GM23338 (cell line): Measurements from ENCODE around the gene VSTM1. TPM values are rescaled to one million over a fixed set of nuclear protein-coding genes. Genes with fewer than 3 reads are reported as not detected.

Experiments used
- ATAC-seq: fragments of 200-7000 bp; cut with Tn5 transposase; 3 replicates; pipeline ENCODE4 v1.9.1; 2020
- DNase-seq: peaks from one replicate; pipeline ENCODE4 v3.0.0-alpha.2; 2015; ENCODE audit warnings: low spot score
- H2AFZ ChIP-seq: fragments of 200-600 bp; sonication (generic); 2 replicates; pipeline ENCODE4 v1.8.0; 2016; ENCODE audit warnings: antibody characterized with exemption, mild to moderate bottlenecking, moderate library complexity
- H3F3A ChIP-seq: fragments of 200-600 bp; sonication (generic); replicated peaks from 2 replicates; pipeline ENCODE4 v1.8.0; 2017; ENCODE audit warnings: antibody characterized with exemption, mixed run types, low read depth
- H3K27ac ChIP-seq: fragments of 200-600 bp; sonication (generic); 2 replicates; pipeline ENCODE4 v1.6.1; 2016; ENCODE audit warnings: low read depth
- H3K27me3 ChIP-seq: fragments of 200-600 bp; sonication (generic); 2 replicates; pipeline ENCODE4 v1.8.0; 2016; ENCODE audit warnings: mild to moderate bottlenecking, mixed run types, moderate library complexity; ENCODE audit not compliant: insufficient read depth
- H3K36me3 ChIP-seq: fragments of 200-600 bp; sonication (generic); 2 replicates; pipeline ENCODE4 v1.8.0; 2016; ENCODE audit warnings: mild to moderate bottlenecking; ENCODE audit not compliant: insufficient read depth
- H3K4me1 ChIP-seq: fragments of 200-600 bp; sonication (generic); 2 replicates; pipeline ENCODE4 v1.8.0; 2016; ENCODE audit warnings: mild to moderate bottlenecking, moderate library complexity; ENCODE audit not compliant: insufficient read depth
- H3K4me2 ChIP-seq: fragments of 200-600 bp; sonication (generic); 2 replicates; pipeline ENCODE4 v1.7.1; 2017; ENCODE audit warnings: mixed run types
- H3K4me3 ChIP-seq: fragments of 200-600 bp; sonication (generic); 2 replicates; pipeline ENCODE4 v1.6.1; 2016; ENCODE audit warnings: mixed run types
- H3K79me2 ChIP-seq: fragments of 200-600 bp; sonication (generic); replicated peaks from 2 replicates; pipeline ENCODE4 v1.8.0; 2017; ENCODE audit warnings: mild to moderate bottlenecking; ENCODE audit not compliant: insufficient read depth
- H3K9me2 ChIP-seq: fragments of 200-600 bp; sonication (generic); 2 replicates; pipeline ENCODE4 v1.8.0; 2017; ENCODE audit not compliant: insufficient read depth
- H4K20me1 ChIP-seq: fragments of 200-600 bp; sonication (generic); replicated peaks from 2 replicates; pipeline ENCODE4 v1.8.0; 2017; ENCODE audit warnings: mild to moderate bottlenecking; ENCODE audit not compliant: insufficient read depth
- H3K27ac Mint-ChIP-seq: 2 replicates; pipeline ENCODE4 v1.8.0; 2020; ENCODE audit warnings: inconsistent platforms, mild to moderate bottlenecking, moderate library complexity, mixed read lengths
- H3K27me3 Mint-ChIP-seq: 3 replicates; pipeline ENCODE4 v1.8.0; 2022; ENCODE audit warnings: low read depth, mild to moderate bottlenecking, moderate library complexity, mixed read lengths, inconsistent platforms; ENCODE audit not compliant: insufficient read depth, poor library complexity
- H3K36me3 Mint-ChIP-seq: 3 replicates; pipeline ENCODE4 v1.8.0; 2021; ENCODE audit warnings: low read depth, mild to moderate bottlenecking, inconsistent platforms, moderate library complexity, mixed read lengths
- H3K4me1 Mint-ChIP-seq: 3 replicates; pipeline ENCODE4 v1.8.0; 2020; ENCODE audit warnings: mild to moderate bottlenecking, inconsistent platforms, mixed read lengths
- H3K4me3 Mint-ChIP-seq: 3 replicates; pipeline ENCODE4 v1.8.0; 2021; ENCODE audit warnings: moderate library complexity, mild to moderate bottlenecking, inconsistent platforms, mixed read lengths
- H3K9me3 Mint-ChIP-seq: 3 replicates; pipeline ENCODE4 v1.8.0; 2020; ENCODE audit warnings: moderate library complexity, mild to moderate bottlenecking, inconsistent platforms, mixed read lengths
- CREB1 ChIP-seq: fragments of 250-450 bp; sonication (Bioruptor Pico); IDR thresholded peaks from 2 replicates; pipeline ENCODE4 v1.5.0; 2020; ENCODE audit warnings: low read depth, mild to moderate bottlenecking, moderate library complexity
- EZH2phosphoT487 ChIP-seq: fragments of 200-600 bp; sonication (generic); IDR thresholded peaks from one replicate; pipeline ENCODE4 v1.8.1; 2018; ENCODE audit warnings: antibody characterized with exemption; ENCODE audit not compliant: unreplicated experiment
- POLR2AphosphoS5 ChIP-seq: IDR thresholded peaks from 2 replicates; pipeline ENCODE4 v1.6.1; 2016; ENCODE audit warnings: antibody characterized with exemption, low read depth
- ZNF114 ChIP-seq: fragments of 250-450 bp; sonication (Bioruptor Pico); IDR thresholded peaks from 2 replicates; pipeline ENCODE4 v1.5.0; 2020; ENCODE audit warnings: mild to moderate bottlenecking, moderate library complexity
- ZNF331 ChIP-seq: fragments of 250-450 bp; sonication (Bioruptor Pico); IDR thresholded peaks from 2 replicates; pipeline ENCODE4 v1.5.0; 2020; ENCODE audit warnings: low read depth, mild to moderate bottlenecking, moderate library complexity
- polyA plus RNA-seq: library from polyadenylated mRNA; unstranded; fragments of >200 nt; fragmentation: Nextera tagmentation; extraction: Ambion mirVana; gene quantifications from 2 replicates; pipeline ENCODE4 v1.2.1, GENCODE V29; 2016
- total RNA-seq: library from RNA; depleted of rRNA; stranded (reverse); fragments of >200 nt; shearing (Covaris generic); gene quantifications from 2 replicates; pipeline ENCODE4 v1.2.3, GENCODE V29; 2014
- TF ChIP-seq, protein P1 (sequence below): IDR thresholded peaks from 2 replicates; pipeline ENCODE4 v1.6.1; 2016; ENCODE audit warnings: antibody characterized with exemption
- TF ChIP-seq, protein P2 (sequence below): fragments of 250-450 bp; sonication (Bioruptor Pico); IDR thresholded peaks from 2 replicates; pipeline ENCODE4 v1.5.0; 2020; ENCODE audit warnings: mild to moderate bottlenecking, moderate library complexity
- TF ChIP-seq, protein P3 (sequence below): IDR thresholded peaks from one replicate; pipeline ENCODE4 v1.6.1; 2018; ENCODE audit warnings: antibody characterized with exemption; ENCODE audit not compliant: unreplicated experiment
- TF ChIP-seq, protein P4 (sequence below), 2 experiments: fragments of 200-600 bp in 1 of 2; sonication (generic) in 1 of 2; conservative IDR thresholded peaks; 2 replicates each; pipeline versions ENCODE4 v1.5.1 to v1.6.1; 2016 to 2017; ENCODE audit warnings: antibody characterized with exemption in 2 of 2, low read depth in 2 of 2, mild to moderate bottlenecking in 2 of 2, moderate library complexity in 1 of 2

Gene VSTM1
- total and polyA plus RNA-seq, 2 experiments from 2014 or later: not detected

DNA sequence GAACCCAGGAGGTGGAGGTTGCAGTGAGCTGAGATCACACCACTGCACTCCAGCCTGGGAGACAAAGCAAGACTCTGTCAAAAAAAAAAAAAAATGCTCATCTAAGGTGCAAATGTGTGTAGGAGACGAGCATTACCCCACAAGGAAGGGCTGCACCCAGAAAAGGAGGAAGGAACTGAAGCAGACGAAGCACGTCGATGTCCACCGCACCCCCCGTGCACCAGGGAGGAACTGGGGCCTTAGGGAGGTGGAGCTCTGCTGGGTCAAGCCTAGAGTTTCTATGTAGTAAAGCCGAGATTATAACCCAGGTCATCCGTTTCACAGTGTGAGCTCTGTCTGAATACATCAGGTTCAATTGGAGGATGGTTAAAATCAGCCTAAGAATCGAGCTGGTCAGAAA, 1.1 kb downstream of the VSTM1 start:
- Histone ChIP-seq H3K4me2 (no peak overlapping the region), H3F3A (no peaks in the 10 kb centered on the region), H3K4me3 (no peak overlapping the region), H2AFZ (no peak overlapping the region), H3K79me2 (no peaks in the 10 kb centered on the region), H3K9me2 (no peaks in the 10 kb centered on the region), H3K4me1 (no peaks in the 10 kb centered on the region), H3K36me3 (no peaks in the 10 kb centered on the region), H3K27me3 (no peaks in the 10 kb centered on the region), H4K20me1 (no peaks in the 10 kb centered on the region), H3K27ac (no peak overlapping the region)
- H3K27ac Mint-ChIP-seq: no peak overlapping the region
- ATAC-seq (no peak), DNase-seq (no peak)
- peaks cover 17% of the 10 kb centered on the region for H3K27me3 Mint-ChIP-seq
- H3K4me3 Mint-ChIP-seq: no peak overlapping the region
- H3K4me1 Mint-ChIP-seq: peaks cover 2% of the 10 kb centered on the region; the same call in 1 of the 3 replicates
- no peaks in the 10 kb centered on the region for H3K36me3 Mint-ChIP-seq
- H3K9me3 Mint-ChIP-seq: no peaks in the 10 kb centered on the region; the same call in 2 of the 3 replicates
- TF ChIP-seq ZNF331 (no peak), EZH2phosphoT487 (no peak), POLR2AphosphoS5 (no peak), ZNF114 (no peak), CREB1 (CRISPR knock-in tag) (no peak)
- TF ChIP-seq, protein P1, sequence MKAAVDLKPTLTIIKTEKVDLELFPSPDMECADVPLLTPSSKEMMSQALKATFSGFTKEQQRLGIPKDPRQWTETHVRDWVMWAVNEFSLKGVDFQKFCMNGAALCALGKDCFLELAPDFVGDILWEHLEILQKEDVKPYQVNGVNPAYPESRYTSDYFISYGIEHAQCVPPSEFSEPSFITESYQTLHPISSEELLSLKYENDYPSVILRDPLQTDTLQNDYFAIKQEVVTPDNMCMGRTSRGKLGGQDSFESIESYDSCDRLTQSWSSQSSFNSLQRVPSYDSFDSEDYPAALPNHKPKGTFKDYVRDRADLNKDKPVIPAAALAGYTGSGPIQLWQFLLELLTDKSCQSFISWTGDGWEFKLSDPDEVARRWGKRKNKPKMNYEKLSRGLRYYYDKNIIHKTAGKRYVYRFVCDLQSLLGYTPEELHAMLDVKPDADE: no peak
- TF ChIP-seq, protein P2, sequence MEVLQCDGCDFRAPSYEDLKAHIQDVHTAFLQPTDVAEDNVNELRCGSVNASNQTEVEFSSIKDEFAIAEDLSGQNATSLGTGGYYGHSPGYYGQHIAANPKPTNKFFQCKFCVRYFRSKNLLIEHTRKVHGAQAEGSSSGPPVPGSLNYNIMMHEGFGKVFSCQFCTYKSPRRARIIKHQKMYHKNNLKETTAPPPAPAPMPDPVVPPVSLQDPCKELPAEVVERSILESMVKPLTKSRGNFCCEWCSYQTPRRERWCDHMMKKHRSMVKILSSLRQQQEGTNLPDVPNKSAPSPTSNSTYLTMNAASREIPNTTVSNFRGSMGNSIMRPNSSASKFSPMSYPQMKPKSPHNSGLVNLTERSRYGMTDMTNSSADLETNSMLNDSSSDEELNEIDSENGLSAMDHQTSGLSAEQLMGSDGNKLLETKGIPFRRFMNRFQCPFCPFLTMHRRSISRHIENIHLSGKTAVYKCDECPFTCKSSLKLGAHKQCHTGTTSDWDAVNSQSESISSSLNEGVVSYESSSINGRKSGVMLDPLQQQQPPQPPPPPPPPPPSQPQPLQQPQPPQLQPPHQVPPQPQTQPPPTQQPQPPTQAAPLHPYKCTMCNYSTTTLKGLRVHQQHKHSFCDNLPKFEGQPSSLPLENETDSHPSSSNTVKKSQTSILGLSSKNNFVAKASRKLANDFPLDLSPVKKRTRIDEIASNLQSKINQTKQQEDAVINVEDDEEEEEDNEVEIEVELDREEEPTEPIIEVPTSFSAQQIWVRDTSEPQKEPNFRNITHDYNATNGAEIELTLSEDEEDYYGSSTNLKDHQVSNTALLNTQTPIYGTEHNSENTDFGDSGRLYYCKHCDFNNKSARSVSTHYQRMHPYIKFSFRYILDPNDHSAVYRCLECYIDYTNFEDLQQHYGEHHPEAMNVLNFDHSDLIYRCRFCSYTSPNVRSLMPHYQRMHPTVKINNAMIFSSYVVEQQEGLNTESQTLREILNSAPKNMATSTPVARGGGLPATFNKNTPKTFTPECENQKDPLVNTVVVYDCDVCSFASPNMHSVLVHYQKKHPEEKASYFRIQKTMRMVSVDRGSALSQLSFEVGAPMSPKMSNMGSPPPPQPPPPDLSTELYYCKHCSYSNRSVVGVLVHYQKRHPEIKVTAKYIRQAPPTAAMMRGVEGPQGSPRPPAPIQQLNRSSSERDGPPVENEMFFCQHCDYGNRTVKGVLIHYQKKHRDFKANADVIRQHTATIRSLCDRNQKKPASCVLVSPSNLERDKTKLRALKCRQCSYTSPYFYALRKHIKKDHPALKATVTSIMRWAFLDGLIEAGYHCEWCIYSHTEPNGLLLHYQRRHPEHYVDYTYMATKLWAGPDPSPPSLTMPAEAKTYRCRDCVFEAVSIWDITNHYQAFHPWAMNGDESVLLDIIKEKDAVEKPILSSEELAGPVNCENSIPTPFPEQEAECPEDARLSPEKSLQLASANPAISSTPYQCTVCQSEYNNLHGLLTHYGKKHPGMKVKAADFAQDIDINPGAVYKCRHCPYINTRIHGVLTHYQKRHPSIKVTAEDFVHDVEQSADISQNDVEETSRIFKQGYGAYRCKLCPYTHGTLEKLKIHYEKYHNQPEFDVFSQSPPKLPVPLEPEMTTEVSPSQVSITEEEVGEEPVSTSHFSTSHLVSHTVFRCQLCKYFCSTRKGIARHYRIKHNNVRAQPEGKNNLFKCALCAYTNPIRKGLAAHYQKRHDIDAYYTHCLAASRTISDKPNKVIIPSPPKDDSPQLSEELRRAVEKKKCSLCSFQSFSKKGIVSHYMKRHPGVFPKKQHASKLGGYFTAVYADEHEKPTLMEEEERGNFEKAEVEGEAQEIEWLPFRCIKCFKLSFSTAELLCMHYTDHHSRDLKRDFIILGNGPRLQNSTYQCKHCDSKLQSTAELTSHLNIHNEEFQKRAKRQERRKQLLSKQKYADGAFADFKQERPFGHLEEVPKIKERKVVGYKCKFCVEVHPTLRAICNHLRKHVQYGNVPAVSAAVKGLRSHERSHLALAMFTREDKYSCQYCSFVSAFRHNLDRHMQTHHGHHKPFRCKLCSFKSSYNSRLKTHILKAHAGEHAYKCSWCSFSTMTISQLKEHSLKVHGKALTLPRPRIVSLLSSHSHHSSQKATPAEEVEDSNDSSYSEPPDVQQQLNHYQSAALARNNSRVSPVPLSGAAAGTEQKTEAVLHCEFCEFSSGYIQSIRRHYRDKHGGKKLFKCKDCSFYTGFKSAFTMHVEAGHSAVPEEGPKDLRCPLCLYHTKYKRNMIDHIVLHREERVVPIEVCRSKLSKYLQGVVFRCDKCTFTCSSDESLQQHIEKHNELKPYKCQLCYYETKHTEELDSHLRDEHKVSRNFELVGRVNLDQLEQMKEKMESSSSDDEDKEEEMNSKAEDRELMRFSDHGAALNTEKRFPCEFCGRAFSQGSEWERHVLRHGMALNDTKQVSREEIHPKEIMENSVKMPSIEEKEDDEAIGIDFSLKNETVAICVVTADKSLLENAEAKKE: no peak
- TF ChIP-seq, protein P3, sequence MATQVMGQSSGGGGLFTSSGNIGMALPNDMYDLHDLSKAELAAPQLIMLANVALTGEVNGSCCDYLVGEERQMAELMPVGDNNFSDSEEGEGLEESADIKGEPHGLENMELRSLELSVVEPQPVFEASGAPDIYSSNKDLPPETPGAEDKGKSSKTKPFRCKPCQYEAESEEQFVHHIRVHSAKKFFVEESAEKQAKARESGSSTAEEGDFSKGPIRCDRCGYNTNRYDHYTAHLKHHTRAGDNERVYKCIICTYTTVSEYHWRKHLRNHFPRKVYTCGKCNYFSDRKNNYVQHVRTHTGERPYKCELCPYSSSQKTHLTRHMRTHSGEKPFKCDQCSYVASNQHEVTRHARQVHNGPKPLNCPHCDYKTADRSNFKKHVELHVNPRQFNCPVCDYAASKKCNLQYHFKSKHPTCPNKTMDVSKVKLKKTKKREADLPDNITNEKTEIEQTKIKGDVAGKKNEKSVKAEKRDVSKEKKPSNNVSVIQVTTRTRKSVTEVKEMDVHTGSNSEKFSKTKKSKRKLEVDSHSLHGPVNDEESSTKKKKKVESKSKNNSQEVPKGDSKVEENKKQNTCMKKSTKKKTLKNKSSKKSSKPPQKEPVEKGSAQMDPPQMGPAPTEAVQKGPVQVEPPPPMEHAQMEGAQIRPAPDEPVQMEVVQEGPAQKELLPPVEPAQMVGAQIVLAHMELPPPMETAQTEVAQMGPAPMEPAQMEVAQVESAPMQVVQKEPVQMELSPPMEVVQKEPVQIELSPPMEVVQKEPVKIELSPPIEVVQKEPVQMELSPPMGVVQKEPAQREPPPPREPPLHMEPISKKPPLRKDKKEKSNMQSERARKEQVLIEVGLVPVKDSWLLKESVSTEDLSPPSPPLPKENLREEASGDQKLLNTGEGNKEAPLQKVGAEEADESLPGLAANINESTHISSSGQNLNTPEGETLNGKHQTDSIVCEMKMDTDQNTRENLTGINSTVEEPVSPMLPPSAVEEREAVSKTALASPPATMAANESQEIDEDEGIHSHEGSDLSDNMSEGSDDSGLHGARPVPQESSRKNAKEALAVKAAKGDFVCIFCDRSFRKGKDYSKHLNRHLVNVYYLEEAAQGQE: no peak
- TF ChIP-seq, protein P4, sequence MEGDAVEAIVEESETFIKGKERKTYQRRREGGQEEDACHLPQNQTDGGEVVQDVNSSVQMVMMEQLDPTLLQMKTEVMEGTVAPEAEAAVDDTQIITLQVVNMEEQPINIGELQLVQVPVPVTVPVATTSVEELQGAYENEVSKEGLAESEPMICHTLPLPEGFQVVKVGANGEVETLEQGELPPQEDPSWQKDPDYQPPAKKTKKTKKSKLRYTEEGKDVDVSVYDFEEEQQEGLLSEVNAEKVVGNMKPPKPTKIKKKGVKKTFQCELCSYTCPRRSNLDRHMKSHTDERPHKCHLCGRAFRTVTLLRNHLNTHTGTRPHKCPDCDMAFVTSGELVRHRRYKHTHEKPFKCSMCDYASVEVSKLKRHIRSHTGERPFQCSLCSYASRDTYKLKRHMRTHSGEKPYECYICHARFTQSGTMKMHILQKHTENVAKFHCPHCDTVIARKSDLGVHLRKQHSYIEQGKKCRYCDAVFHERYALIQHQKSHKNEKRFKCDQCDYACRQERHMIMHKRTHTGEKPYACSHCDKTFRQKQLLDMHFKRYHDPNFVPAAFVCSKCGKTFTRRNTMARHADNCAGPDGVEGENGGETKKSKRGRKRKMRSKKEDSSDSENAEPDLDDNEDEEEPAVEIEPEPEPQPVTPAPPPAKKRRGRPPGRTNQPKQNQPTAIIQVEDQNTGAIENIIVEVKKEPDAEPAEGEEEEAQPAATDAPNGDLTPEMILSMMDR (conservative IDR thresholded peaks at IDR 0.05; ENCODE audit: low read depth in 2 of 2): no peak
